Smooth muscle cell (in vitro differentiated cells): ENCODE data around the gene SERPINA1. TPM values are rescaled to one million over a fixed set of nuclear protein-coding genes. Genes with fewer than 3 reads are reported as not detected.
"Not testable (repeated sequence)": the region's sequence is repeated elsewhere in the genome, so short reads cannot be mapped to it uniquely, and the experiment has no call there.

Experiments used
- DNase-seq: peaks from one replicate; lab custom pipeline; 2025; ENCODE audit not compliant: unreplicated experiment; lab: John Stamatoyannopoulos, UW
- H2AFZ ChIP-seq: fragments of 200-600 bp; sonication (generic); 2 replicates; pipeline ENCODE4 v1.6.0; 2016; ENCODE audit warnings: antibody characterized with exemption, low read depth, mild to moderate bottlenecking
- H3F3A ChIP-seq: fragments of 200-600 bp; sonication (generic); 2 replicates; pipeline ENCODE4 v1.6.0; 2017; ENCODE audit warnings: antibody characterized with exemption, low read depth
- H3K27ac ChIP-seq: fragments of 200-600 bp; sonication (generic); 2 replicates; pipeline ENCODE4 v1.5.1; 2016; ENCODE audit warnings: low read depth, mild to moderate bottlenecking
- H3K27me3 ChIP-seq: fragments of 200-600 bp; sonication (generic); 2 replicates; pipeline ENCODE4 v1.6.1; 2016; ENCODE audit warnings: low read depth, mild to moderate bottlenecking
- H3K36me3 ChIP-seq: fragments of 200-600 bp; sonication (generic); 2 replicates; pipeline ENCODE4 v1.5.1; 2016; ENCODE audit warnings: low read depth
- H3K4me1 ChIP-seq: fragments of 200-600 bp; sonication (generic); 2 replicates; pipeline ENCODE4 v1.5.1; 2016; ENCODE audit warnings: low read depth
- H3K4me2 ChIP-seq: fragments of 200-600 bp; sonication (generic); 2 replicates; pipeline ENCODE4 v1.6.0; 2016; ENCODE audit warnings: mild to moderate bottlenecking
- H3K4me3 ChIP-seq: fragments of 200-600 bp; sonication (generic); 2 replicates; pipeline ENCODE4 v1.5.1; 2016; ENCODE audit warnings: mild to moderate bottlenecking
- H3K79me2 ChIP-seq: fragments of 200-600 bp; sonication (generic); 2 replicates; pipeline ENCODE4 v1.6.0; 2016; ENCODE audit warnings: low read depth, mild to moderate bottlenecking
- H3K9ac ChIP-seq: fragments of 200-600 bp; sonication (generic); 2 replicates; pipeline ENCODE4 v1.6.0; 2016; ENCODE audit warnings: low read depth
- H3K9me3 ChIP-seq: fragments of 200-600 bp; sonication (generic); replicated peaks from 2 replicates; pipeline ENCODE4 v1.5.1; 2016; ENCODE audit warnings: low read depth
- H4K20me1 ChIP-seq: fragments of 200-600 bp; sonication (generic); 2 replicates; pipeline ENCODE4 v1.6.0; 2016; ENCODE audit warnings: low read depth
- WGBS: methylation state at CpG from one replicate; pipeline ENCODE4 v1.1.7; 2016; ENCODE audit warnings: low lambda C conversion rate; 5-methylcytosine and 5-hydroxymethylcytosine counted together
- polyA plus RNA-seq: library from polyadenylated mRNA; unstranded; fragments of >200 nt; fragmentation: Nextera tagmentation; extraction: Ambion mirVana; gene quantifications from 2 replicates; pipeline ENCODE4 v1.2.1, GENCODE V29; 2016
- total RNA-seq: library from RNA; depleted of rRNA; stranded (reverse); fragments of >200 nt; gene quantifications from 2 replicates; pipeline ENCODE4 v1.2.3, GENCODE V29; 2014
- TF ChIP-seq, protein P1 (sequence below): fragments of 200-600 bp; sonication (generic); IDR thresholded peaks from 2 replicates; pipeline ENCODE4 v1.5.1; 2017; ENCODE audit warnings: borderline replicate concordance, mild to moderate bottlenecking, antibody characterized with exemption; ENCODE audit not compliant: insufficient read depth, poor library complexity, severe bottlenecking

SERPINA1 gene
- total and polyA plus RNA-seq, 2 experiments from 2014 or later = 1.8 to 2.4 TPM

DNA sequence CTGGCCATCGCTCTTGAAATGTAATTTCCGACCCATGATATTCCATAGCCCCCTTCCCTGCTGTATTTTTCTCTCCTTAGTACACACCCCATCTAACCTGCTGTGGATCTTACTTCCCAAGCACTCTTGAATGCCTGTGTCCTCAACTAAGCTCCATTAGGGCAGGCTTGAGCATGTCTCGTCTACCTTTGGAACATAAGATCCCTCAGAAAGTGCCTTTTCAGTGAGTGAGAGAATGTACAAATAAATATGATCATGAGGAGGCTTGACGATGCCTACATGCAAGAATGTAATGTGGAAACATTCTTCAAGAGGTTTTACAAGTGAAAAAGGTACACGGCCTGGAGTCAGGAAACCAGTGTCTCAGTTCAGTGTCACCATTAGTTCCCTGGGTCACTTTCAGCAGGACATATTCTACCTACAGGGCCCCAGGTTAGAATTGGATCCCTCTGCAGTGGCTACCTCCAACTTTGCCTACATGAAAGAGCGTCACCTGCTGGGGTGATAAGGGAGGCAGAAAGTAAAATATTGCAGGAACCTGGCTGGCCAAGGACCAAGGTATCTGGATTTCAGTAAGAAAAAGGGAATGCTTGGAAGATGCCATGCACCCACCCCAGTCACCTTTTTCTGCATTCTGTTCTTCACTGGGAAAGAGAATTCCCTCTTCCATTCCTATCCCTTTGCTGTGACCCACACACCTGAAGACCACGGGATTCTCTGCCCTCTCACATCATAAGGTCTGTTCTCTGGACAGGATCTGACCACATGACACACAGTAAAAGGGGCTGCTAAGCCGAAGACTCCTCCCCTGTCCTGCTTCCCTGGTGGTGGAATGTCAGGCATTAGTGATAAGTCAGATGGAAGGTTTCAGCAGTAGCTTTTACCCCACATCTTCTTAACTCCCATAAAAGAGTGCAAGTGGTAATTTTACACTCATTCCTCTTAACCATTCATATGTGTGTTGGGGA lies 24.6 kb upstream of the SERPINA1 start:
- 78% methylated on average over 8 of the region's 8 CpGs for WGBS
- H3K79me2 ChIP-seq = no peaks in the 10 kb centered on the region
- H3K27me3 ChIP-seq = no peaks in the 10 kb centered on the region

GRCh38 chr14:94411638-94412037 lies 23.2 kb upstream of the SERPINA1 start:
- Histone ChIP-seq H2AFZ (no peak overlapping the region), H4K20me1 (no peaks in the 10 kb centered on the region), H3K9ac (no peak overlapping the region), H3K4me2 (no peak overlapping the region), H3K27ac (no peak overlapping the region), H3K4me1 (no peaks in the 10 kb centered on the region), H3K27me3 (no peaks in the 10 kb centered on the region), H3K4me3 (no peak overlapping the region), H3K36me3 (no peaks in the 10 kb centered on the region), H3K79me2 (no peaks in the 10 kb centered on the region), H3K9me3 (no peaks in the 10 kb centered on the region), H3F3A (no peaks in the 10 kb centered on the region)
- DNase-seq = no peak
- TF ChIP-seq, protein P1, sequence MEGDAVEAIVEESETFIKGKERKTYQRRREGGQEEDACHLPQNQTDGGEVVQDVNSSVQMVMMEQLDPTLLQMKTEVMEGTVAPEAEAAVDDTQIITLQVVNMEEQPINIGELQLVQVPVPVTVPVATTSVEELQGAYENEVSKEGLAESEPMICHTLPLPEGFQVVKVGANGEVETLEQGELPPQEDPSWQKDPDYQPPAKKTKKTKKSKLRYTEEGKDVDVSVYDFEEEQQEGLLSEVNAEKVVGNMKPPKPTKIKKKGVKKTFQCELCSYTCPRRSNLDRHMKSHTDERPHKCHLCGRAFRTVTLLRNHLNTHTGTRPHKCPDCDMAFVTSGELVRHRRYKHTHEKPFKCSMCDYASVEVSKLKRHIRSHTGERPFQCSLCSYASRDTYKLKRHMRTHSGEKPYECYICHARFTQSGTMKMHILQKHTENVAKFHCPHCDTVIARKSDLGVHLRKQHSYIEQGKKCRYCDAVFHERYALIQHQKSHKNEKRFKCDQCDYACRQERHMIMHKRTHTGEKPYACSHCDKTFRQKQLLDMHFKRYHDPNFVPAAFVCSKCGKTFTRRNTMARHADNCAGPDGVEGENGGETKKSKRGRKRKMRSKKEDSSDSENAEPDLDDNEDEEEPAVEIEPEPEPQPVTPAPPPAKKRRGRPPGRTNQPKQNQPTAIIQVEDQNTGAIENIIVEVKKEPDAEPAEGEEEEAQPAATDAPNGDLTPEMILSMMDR = no peak
- WGBS = 39% methylated on average over 1 of the region's 1 CpG

More for the DNA sequence above, 24.6 kb upstream of the SERPINA1 start:
- TF ChIP-seq, protein P1 = peak; percentile 9
- Histone ChIP-seq H3K4me2 (no peak overlapping the region), H3F3A (no peaks in the 10 kb centered on the region), H3K4me1 (no peaks in the 10 kb centered on the region), H3K9me3 (no peaks in the 10 kb centered on the region), H3K9ac (no peak overlapping the region), H3K36me3 (no peaks in the 10 kb centered on the region), H4K20me1 (no peaks in the 10 kb centered on the region), H3K4me3 (no peak overlapping the region), H3K27ac (no peak overlapping the region), H2AFZ (no peak overlapping the region)
- no peak for DNase-seq

- not testable (repeated sequence) for H3K9ac ChIP-seq, H3K4me3 ChIP-seq, H3K27ac ChIP-seq, H3K4me1 ChIP-seq, H3F3A ChIP-seq, H3K4me2 ChIP-seq, H2AFZ ChIP-seq, H3K27me3 ChIP-seq, H3K79me2 ChIP-seq, H4K20me1 ChIP-seq, H3K9me3 ChIP-seq, H3K36me3 ChIP-seq, DNase-seq
- whole genome bisulfite sequencing = 88% methylated on average over 5 of the region's 5 CpGs
Measured at GRCh38 chr14:94409430-94409829, 21.0 kb upstream of the SERPINA1 start.

- no peak overlapping the region for H2AFZ ChIP-seq
Measured at GRCh38 chr14:94408546-94409095, 20.2 kb upstream of the SERPINA1 start.

More at GRCh38 chr14:94408546-94409095, 20.2 kb upstream of the SERPINA1 start:
- Histone ChIP-seq H3K9me3 (no peaks in the 10 kb centered on the region), H3K9ac (no peak overlapping the region), H3K4me2 (no peak overlapping the region), H3K79me2 (no peaks in the 10 kb centered on the region), H3K4me1 (no peaks in the 10 kb centered on the region), H3K36me3 (no peaks in the 10 kb centered on the region), H3K27me3 (no peaks in the 10 kb centered on the region), H4K20me1 (no peaks in the 10 kb centered on the region), H3K4me3 (no peak overlapping the region), H3K27ac (no peak overlapping the region), H3F3A (no peaks in the 10 kb centered on the region)
- 76% methylated on average over 4 of the region's 4 CpGs for WGBS
- DNase-seq = no peak
- TF ChIP-seq, protein P1 = no peak
